SU-DHL-6 (cell line): ENCODE measurements around the gene PTPRN2.

Experiments
- CTCF ChIP-seq: fragments of 200-600 bp; sonication (generic); IDR thresholded peaks from one replicate; pipeline ENCODE4 v1.5.1; 2017; ENCODE audit warnings: antibody characterized with exemption, mild to moderate bottlenecking, low read length, moderate library complexity; ENCODE audit not compliant: insufficient read depth, poor library complexity, severe bottlenecking
- EZH2phosphoT487 ChIP-seq: fragments of 200-600 bp; sonication (generic), shearing (Covaris generic); conservative IDR thresholded peaks from 2 replicates; pipeline ENCODE4 v1.6.1; 2018; ENCODE audit warnings: mild to moderate bottlenecking, antibody characterized with exemption, low read length, moderate library complexity, mixed read lengths

GRCh38 chr7:158066085-158066484 lies 521.5 kb downstream of the PTPRN2 start:
- no peak for TF ChIP-seq CTCF
- TF ChIP-seq EZH2phosphoT487: no peak
